Stomach (tissue), 9 donors: Measurements from ENCODE around the gene SH2D3C. TPM values are rescaled to one million over a fixed set of nuclear protein-coding genes. Genes with fewer than 3 reads are reported as not detected.

Experiments used
- DNase-seq, 2 donors: peaks; one replicate each; pipeline versions ENCODE4 v3.0.0 to v3.0.0-alpha.2; 2013 to 2019
- H3K27ac ChIP-seq, 5 donors: fragments of 200-600 bp in 4 of 5; sonication (generic) in 4 of 5; one replicate each; pipeline ENCODE4 v1.5.1; 2013 to 2019; ENCODE audit warnings: mild to moderate bottlenecking in 1 of 5, moderate library complexity in 1 of 5
- H3K27me3 ChIP-seq, 3 donors: fragments of 200-600 bp; sonication (generic); one replicate each; pipeline ENCODE4 v1.5.1; 2017 to 2019; ENCODE audit warnings: mixed run types in 1 of 3
- H3K36me3 ChIP-seq, 4 donors: fragments of 200-600 bp; sonication (generic); 1 replicate in 3 of 4; 2 replicates in 1 of 4; pipeline ENCODE4 v1.5.1; 2016 to 2019
- H3K4me1 ChIP-seq, 4 donors: fragments of 200-600 bp; sonication (generic); one replicate each; pipeline ENCODE4 v1.5.1; 2016 to 2019
- H3K4me3 ChIP-seq, 4 donors: fragments of 200-600 bp; sonication (generic) in 3 of 4; one replicate each; pipeline ENCODE4 v1.5.1; 2016 to 2019; ENCODE audit warnings: mild to moderate bottlenecking in 1 of 4
- H3K9me3 ChIP-seq, 4 donors: fragments of 200-600 bp; sonication (generic); one replicate each; pipeline ENCODE4 v1.5.1; 2016 to 2019
- CTCF ChIP-seq, 7 experiments: fragments of 450-650 bp in 4 of 7; fragments of 200-600 bp in 3 of 7; sonication (generic) in 3 of 7; IDR thresholded peaks; one replicate each; pipeline ENCODE4 v1.5.1; 2016 to 2019; ENCODE audit warnings: antibody characterized with exemption in 7 of 7, control low read depth in 2 of 7, mild to moderate bottlenecking in 1 of 7
- EP300 ChIP-seq: sonication (generic); formaldehyde crosslinking; IDR thresholded peaks from one replicate; pipeline ENCODE4 v1.6.1; 2017; ENCODE audit warnings: antibody characterized with exemption
- POLR2A ChIP-seq, 4 donors: fragments of 450-650 bp; IDR thresholded peaks; one replicate each; pipeline ENCODE4 v1.6.1; 2016; ENCODE audit warnings: antibody characterized with exemption in 4 of 4, control low read depth in 2 of 4, mild to moderate bottlenecking in 1 of 4, moderate library complexity in 1 of 4
- POLR2AphosphoS5 ChIP-seq, 3 donors: sonication (generic); formaldehyde crosslinking; IDR thresholded peaks; one replicate each; pipeline ENCODE4 v1.6.1; 2016; ENCODE audit warnings: antibody characterized with exemption in 3 of 3
- WGBS, 5 donors: extraction: QIAGEN DNeasy Blood & Tissue Kit in 3 of 5; methylation state at CpG; one replicate each; pipeline versions ENCODE4 v1.1.5 to v1.1.7; 2013 to 2018; 5-methylcytosine and 5-hydroxymethylcytosine counted together
- intact Hi-C: fragments of 100-400 bp; cut with DNase I; formaldehyde crosslinking; loops from one replicate; pipeline ENCODE4 v1.15.1; 2023; ENCODE audit warnings: low total_unique reads
- polyA plus RNA-seq, 3 donors: library from polyadenylated mRNA; stranded (reverse); fragments of 200-250 nt; gene quantifications; one replicate each; pipeline ENCODE4 v1.2.3, GENCODE V29; 2013
- total RNA-seq, 5 donors: library from RNA; depleted of rRNA; stranded (reverse); fragments of >200 nt; gene quantifications; one replicate each; pipeline versions ENCODE4 v1.1.0 to v1.2.3, GENCODE V29; 2014 to 2016
- donor health status: healthy with polysubstance abuse.
- donor health status: Bipolar disorder and iron deficiency.
- donor health status: healthy.

Gene SH2D3C
- total and polyA plus RNA-seq, 8 donors: 1.8 to 38.1 (median 4.5) TPM; not detected in 2

GRCh38 chr9:127780126-127780885 lies 1.8 kb upstream of the SH2D3C start:
- DNase-seq: no peak
- no peak for TF ChIP-seq POLR2AphosphoS5 (IDR thresholded peaks at IDR 0.05)
- no peak for TF ChIP-seq CTCF (IDR thresholded peaks at IDR 0.05)
- no peak for TF ChIP-seq EP300
- no peak for TF ChIP-seq POLR2A (IDR thresholded peaks at IDR 0.05)
- 64 to 82% (median 74%) methylated on average over 7 to 20 of the region's 20 CpGs for whole genome bisulfite sequencing, 5 donors
- no peaks in the 10 kb centered on the region for H3K9me3 ChIP-seq
- H3K36me3 ChIP-seq: no peaks in the 10 kb centered on the region
- H3K27me3 ChIP-seq: no peaks in the 10 kb centered on the region
- H3K27ac ChIP-seq: peak overlapping the region in 3 of 5 donors; percentile 13 to 89 (median 85)
- H3K4me3 ChIP-seq: no peak overlapping the region
- intact Hi-C loops: loop anchor here (5.0 kb wide), 2 partner anchors 43 to 173 kb away; partner anchors contain the start of gene TOR2A
- H3K4me1 ChIP-seq: peaks cover 7 to 72% (median 24%) of the 10 kb centered on the region in 4 donors

GRCh38 chr9:127779136-127779981 lies 893 bp upstream of the SH2D3C start:
- DNase-seq: no peak
- peak overlapping the region; percentile 6 to 35 (median 28) for H3K4me3 ChIP-seq
- H3K27ac ChIP-seq: peak overlapping the region; percentile 30 to 89 (median 66)
- H3K27me3 ChIP-seq: no peaks in the 10 kb centered on the region
- H3K9me3 ChIP-seq: no peaks in the 10 kb centered on the region
- WGBS, 5 donors: 60 to 74% (median 69%) methylated on average over 15 to 17 of the region's 17 CpGs
- H3K36me3 ChIP-seq: no peaks in the 10 kb centered on the region
- TF ChIP-seq EP300 (no peak), POLR2AphosphoS5 (IDR thresholded peaks at IDR 0.05) (no peak), POLR2A (IDR thresholded peaks at IDR 0.05) (no peak), CTCF (IDR thresholded peaks at IDR 0.05) (no peak)
- intact Hi-C loops: no loop called here
- peaks cover under 1 to 65% (median 18%) of the 10 kb centered on the region in 4 donors for H3K4me1 ChIP-seq

GRCh38 chr9:127777368-127777980 lies 992 bp downstream of the SH2D3C start:
- 58 to 80% (median 78%) methylated on average over 16 to 18 of the region's 18 CpGs for WGBS, 5 donors
- intact Hi-C loops: no loop called here
- Histone ChIP-seq H3K9me3 (no peaks in the 10 kb centered on the region), H3K27me3 (no peaks in the 10 kb centered on the region), H3K36me3 (peaks cover 0 to 3% (median 0%) of the 10 kb centered on the region in 4 donors), H3K4me3 (peak overlapping the region; percentile 14 to 35 (median 32)), H3K4me1 (peaks cover 0 to 50% (median 11%) of the 10 kb centered on the region in 4 donors), H3K27ac (peak overlapping the region in 4 of 5 donors; percentile 60 to 89 (median 76))
- TF ChIP-seq POLR2A (IDR thresholded peaks at IDR 0.05): no peak
- no peak for TF ChIP-seq EP300
- no peak for TF ChIP-seq CTCF (IDR thresholded peaks at IDR 0.05)
- no peak for TF ChIP-seq POLR2AphosphoS5 (IDR thresholded peaks at IDR 0.05)
- no peak for DNase-seq

DNA sequence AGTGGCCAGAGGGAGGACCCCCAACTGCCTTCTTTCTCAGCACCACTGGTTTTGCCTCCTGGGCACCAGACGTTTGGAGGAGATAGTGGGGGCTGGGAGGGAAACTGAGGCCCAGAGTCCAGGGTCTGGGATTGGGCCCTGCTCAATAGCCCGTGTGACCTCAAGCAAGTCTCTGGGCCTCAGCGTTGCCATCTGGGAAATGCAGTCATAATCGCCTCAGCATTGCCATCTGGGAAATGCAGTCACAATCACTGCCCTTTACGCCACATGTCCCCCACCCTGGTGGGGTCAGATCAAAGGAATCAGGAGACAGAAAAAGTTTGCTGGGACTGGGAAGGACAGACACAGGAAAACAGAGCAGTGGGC lies 1.6 kb downstream of the SH2D3C start:
- peaks cover 0 to 3% (median 0%) of the 10 kb centered on the region in 4 donors for H3K36me3 ChIP-seq
- H3K9me3 ChIP-seq: no peaks in the 10 kb centered on the region
- DNase-seq: no peak
- TF ChIP-seq CTCF (IDR thresholded peaks at IDR 0.05): no peak
- TF ChIP-seq EP300: no peak
- TF ChIP-seq POLR2AphosphoS5 (IDR thresholded peaks at IDR 0.05): no peak
- TF ChIP-seq POLR2A (IDR thresholded peaks at IDR 0.05): no peak
- H3K4me3 ChIP-seq: peak overlapping the region; percentile 14 to 35 (median 32)
- H3K27ac ChIP-seq: peak overlapping the region in 3 of 5 donors; percentile 30 to 89 (median 85)
- H3K27me3 ChIP-seq: no peaks in the 10 kb centered on the region
- intact Hi-C loops: no loop called here
- H3K4me1 ChIP-seq: peaks cover 0 to 48% (median 12%) of the 10 kb centered on the region in 4 donors
- WGBS, 5 donors: 61 to 65% (median 62%) methylated on average over 5 of the region's 5 CpGs
